GM06990 (cell line): Measurements from ENCODE around the gene ARHGAP1.

ENCODE experiments used
- DNase-seq: peaks from one replicate; pipeline ENCODE4 v3.0.0-alpha.2; 2011; ENCODE audit not compliant: insufficient read length; ENCODE audit errors: extremely low read depth
- H3K27me3 ChIP-seq: replicated peaks from 2 replicates; pipeline ENCODE4 v1.6.0; 2011; ENCODE audit warnings: low read length; ENCODE audit not compliant: control insufficient read depth, insufficient read depth
- H3K36me3 ChIP-seq: 2 replicates; pipeline ENCODE4 v1.5.1; 2011; ENCODE audit warnings: low read length; ENCODE audit not compliant: control insufficient read depth, insufficient read depth
- H3K4me3 ChIP-seq: replicated peaks from 2 replicates; pipeline ENCODE4 v1.5.1; 2011; ENCODE audit warnings: low read depth, mild to moderate bottlenecking, control low read depth, low read length
- TF ChIP-seq, protein P1 (sequence below): IDR thresholded peaks from 2 replicates; pipeline ENCODE4 v1.5.1; 2011; ENCODE audit warnings: low read length, control low read depth, mild to moderate bottlenecking, inconsistent platforms; ENCODE audit not compliant: insufficient read depth, poor library complexity, severe bottlenecking

ARHGAP1 gene

DNA sequence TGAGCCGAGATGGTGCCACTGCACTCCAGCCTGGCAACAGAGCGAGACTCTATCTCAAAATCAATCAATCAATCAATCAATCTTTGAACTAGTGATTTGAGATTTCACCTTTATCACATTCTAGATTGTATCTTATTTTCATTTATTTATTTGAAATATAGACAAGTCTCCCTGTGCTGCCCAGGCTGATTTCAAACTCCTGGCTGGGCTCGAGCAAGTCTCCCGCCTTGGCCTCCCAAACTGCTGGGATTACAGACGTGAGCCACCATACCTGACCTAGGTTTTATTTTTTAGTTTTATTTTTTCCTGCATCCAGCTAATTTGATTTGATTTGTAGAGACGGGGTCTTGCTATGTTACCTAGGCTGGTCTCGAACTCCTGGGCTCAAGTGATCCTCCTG, 35.7 kb upstream of the ARHGAP1 start:
- no peaks in the 10 kb centered on the region for H3K27me3 ChIP-seq
- peaks cover under 1% of the 10 kb centered on the region for H3K36me3 ChIP-seq
- TF ChIP-seq, protein P1, sequence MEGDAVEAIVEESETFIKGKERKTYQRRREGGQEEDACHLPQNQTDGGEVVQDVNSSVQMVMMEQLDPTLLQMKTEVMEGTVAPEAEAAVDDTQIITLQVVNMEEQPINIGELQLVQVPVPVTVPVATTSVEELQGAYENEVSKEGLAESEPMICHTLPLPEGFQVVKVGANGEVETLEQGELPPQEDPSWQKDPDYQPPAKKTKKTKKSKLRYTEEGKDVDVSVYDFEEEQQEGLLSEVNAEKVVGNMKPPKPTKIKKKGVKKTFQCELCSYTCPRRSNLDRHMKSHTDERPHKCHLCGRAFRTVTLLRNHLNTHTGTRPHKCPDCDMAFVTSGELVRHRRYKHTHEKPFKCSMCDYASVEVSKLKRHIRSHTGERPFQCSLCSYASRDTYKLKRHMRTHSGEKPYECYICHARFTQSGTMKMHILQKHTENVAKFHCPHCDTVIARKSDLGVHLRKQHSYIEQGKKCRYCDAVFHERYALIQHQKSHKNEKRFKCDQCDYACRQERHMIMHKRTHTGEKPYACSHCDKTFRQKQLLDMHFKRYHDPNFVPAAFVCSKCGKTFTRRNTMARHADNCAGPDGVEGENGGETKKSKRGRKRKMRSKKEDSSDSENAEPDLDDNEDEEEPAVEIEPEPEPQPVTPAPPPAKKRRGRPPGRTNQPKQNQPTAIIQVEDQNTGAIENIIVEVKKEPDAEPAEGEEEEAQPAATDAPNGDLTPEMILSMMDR = no peak
- H3K4me3 ChIP-seq = no peak overlapping the region
- DNase-seq = no peak

- no peak for DNase-seq
- Histone ChIP-seq H3K36me3 (no peaks in the 10 kb centered on the region), H3K27me3 (no peaks in the 10 kb centered on the region), H3K4me3 (no peak overlapping the region)
- TF ChIP-seq, protein P1 = no peak
These were observed 32.8 kb upstream of the ARHGAP1 start for GRCh38 chr11:46733234-46733633.

GRCh38 chr11:46731545-46731944, 31.1 kb upstream of the ARHGAP1 start:
- H3K27me3 ChIP-seq = no peaks in the 10 kb centered on the region
- DNase-seq = no peak
- no peak overlapping the region for H3K4me3 ChIP-seq
- H3K36me3 ChIP-seq = no peaks in the 10 kb centered on the region
- TF ChIP-seq, protein P1 = no peak

DNA sequence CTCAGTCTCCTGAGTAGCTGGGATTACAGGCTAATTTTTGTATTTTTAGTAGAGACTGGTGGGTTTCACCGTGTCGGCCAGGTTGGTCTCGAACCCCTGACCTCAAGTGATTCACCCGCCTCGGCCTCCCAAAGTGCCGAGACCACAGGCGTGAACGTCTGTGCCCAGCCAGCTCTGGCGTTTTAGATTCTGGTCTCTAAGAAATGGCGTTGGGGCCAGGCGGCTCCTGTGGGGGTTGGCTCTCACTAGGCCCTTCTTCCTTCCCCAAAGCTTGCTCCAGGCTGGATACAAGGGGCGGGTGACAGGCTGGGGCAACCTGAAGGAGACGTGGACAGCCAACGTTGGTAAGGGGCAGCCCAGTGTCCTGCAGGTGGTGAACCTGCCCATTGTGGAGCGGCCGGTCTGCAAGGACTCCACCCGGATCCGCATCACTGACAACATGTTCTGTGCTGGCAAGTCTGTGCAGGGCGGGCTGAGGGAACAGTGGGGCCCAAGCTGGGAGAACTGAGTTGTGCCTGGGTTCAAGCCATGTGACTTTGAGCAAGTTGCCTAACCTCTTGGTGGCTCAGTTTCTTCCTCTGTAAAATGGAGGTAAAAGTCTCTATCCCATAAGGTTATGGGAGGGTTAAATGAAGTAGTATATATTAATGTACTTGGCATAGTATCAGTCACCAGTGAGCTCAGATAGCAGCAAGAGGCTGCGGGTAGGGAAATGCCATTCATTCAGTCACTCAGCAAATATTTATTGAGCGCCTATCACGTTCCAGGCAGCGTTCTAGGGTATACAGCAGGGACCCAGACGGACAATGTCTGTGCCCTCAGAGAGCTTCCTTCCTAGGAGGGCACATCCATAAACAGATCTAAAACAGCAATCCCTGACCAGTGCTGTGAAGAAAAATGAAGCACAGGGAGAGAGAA, 28.9 kb upstream of the ARHGAP1 start:
- TF ChIP-seq, protein P1 = no peak
- H3K36me3 ChIP-seq = no peaks in the 10 kb centered on the region
- no peak for DNase-seq
- no peak overlapping the region for H3K4me3 ChIP-seq
- no peaks in the 10 kb centered on the region for H3K27me3 ChIP-seq

DNA sequence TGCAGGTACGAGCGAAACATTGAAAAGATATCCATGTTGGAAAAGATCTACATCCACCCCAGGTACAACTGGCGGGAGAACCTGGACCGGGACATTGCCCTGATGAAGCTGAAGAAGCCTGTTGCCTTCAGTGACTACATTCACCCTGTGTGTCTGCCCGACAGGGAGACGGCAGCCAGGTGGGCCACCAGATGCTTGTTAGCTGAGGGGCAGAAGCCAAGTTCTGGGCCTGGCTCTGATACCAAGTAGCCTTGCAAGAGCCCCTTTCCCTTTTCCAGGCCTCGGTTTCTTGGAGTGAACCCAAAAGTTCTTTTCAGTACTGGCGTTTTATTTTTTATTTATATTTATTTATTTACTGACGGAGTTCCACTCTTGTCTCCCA, 28.2 kb upstream of the ARHGAP1 start:
- no peaks in the 10 kb centered on the region for H3K27me3 ChIP-seq
- TF ChIP-seq, protein P1 = no peak
- no peak overlapping the region for H3K4me3 ChIP-seq
- no peaks in the 10 kb centered on the region for H3K36me3 ChIP-seq
- DNase-seq = no peak
